GM23338 (cell line): ENCODE results near the gene BACE2. TPM values are rescaled to one million over a fixed set of nuclear protein-coding genes. Genes with fewer than 3 reads are reported as not detected.

Source experiments
- ATAC-seq: fragments of 200-7000 bp; cut with Tn5 transposase; 3 replicates; pipeline ENCODE4 v1.9.1; 2020
- DNase-seq: peaks from one replicate; pipeline ENCODE4 v3.0.0-alpha.2; 2015; ENCODE audit warnings: low spot score
- H2AFZ ChIP-seq: fragments of 200-600 bp; sonication (generic); 2 replicates; pipeline ENCODE4 v1.8.0; 2016; ENCODE audit warnings: antibody characterized with exemption, mild to moderate bottlenecking, moderate library complexity
- H3F3A ChIP-seq: fragments of 200-600 bp; sonication (generic); replicated peaks from 2 replicates; pipeline ENCODE4 v1.8.0; 2017; ENCODE audit warnings: antibody characterized with exemption, mixed run types, low read depth
- H3K27ac ChIP-seq: fragments of 200-600 bp; sonication (generic); 2 replicates; pipeline ENCODE4 v1.6.1; 2016; ENCODE audit warnings: low read depth
- H3K27me3 ChIP-seq: fragments of 200-600 bp; sonication (generic); 2 replicates; pipeline ENCODE4 v1.8.0; 2016; ENCODE audit warnings: mild to moderate bottlenecking, mixed run types, moderate library complexity; ENCODE audit not compliant: insufficient read depth
- H3K36me3 ChIP-seq: fragments of 200-600 bp; sonication (generic); 2 replicates; pipeline ENCODE4 v1.8.0; 2016; ENCODE audit warnings: mild to moderate bottlenecking; ENCODE audit not compliant: insufficient read depth
- H3K4me1 ChIP-seq: fragments of 200-600 bp; sonication (generic); 2 replicates; pipeline ENCODE4 v1.8.0; 2016; ENCODE audit warnings: mild to moderate bottlenecking, moderate library complexity; ENCODE audit not compliant: insufficient read depth
- H3K4me2 ChIP-seq: fragments of 200-600 bp; sonication (generic); 2 replicates; pipeline ENCODE4 v1.7.1; 2017; ENCODE audit warnings: mixed run types
- H3K4me3 ChIP-seq: fragments of 200-600 bp; sonication (generic); 2 replicates; pipeline ENCODE4 v1.6.1; 2016; ENCODE audit warnings: mixed run types
- H3K79me2 ChIP-seq: fragments of 200-600 bp; sonication (generic); replicated peaks from 2 replicates; pipeline ENCODE4 v1.8.0; 2017; ENCODE audit warnings: mild to moderate bottlenecking; ENCODE audit not compliant: insufficient read depth
- H3K9me2 ChIP-seq: fragments of 200-600 bp; sonication (generic); 2 replicates; pipeline ENCODE4 v1.8.0; 2017; ENCODE audit not compliant: insufficient read depth
- H4K20me1 ChIP-seq: fragments of 200-600 bp; sonication (generic); replicated peaks from 2 replicates; pipeline ENCODE4 v1.8.0; 2017; ENCODE audit warnings: mild to moderate bottlenecking; ENCODE audit not compliant: insufficient read depth
- H3K27ac Mint-ChIP-seq: 2 replicates; pipeline ENCODE4 v1.8.0; 2020; ENCODE audit warnings: inconsistent platforms, mild to moderate bottlenecking, moderate library complexity, mixed read lengths
- H3K27me3 Mint-ChIP-seq: 3 replicates; pipeline ENCODE4 v1.8.0; 2022; ENCODE audit warnings: low read depth, mild to moderate bottlenecking, moderate library complexity, mixed read lengths, inconsistent platforms; ENCODE audit not compliant: insufficient read depth, poor library complexity
- H3K36me3 Mint-ChIP-seq: 3 replicates; pipeline ENCODE4 v1.8.0; 2021; ENCODE audit warnings: low read depth, mild to moderate bottlenecking, inconsistent platforms, moderate library complexity, mixed read lengths
- H3K4me1 Mint-ChIP-seq: 3 replicates; pipeline ENCODE4 v1.8.0; 2020; ENCODE audit warnings: mild to moderate bottlenecking, inconsistent platforms, mixed read lengths
- H3K4me3 Mint-ChIP-seq: 3 replicates; pipeline ENCODE4 v1.8.0; 2021; ENCODE audit warnings: moderate library complexity, mild to moderate bottlenecking, inconsistent platforms, mixed read lengths
- H3K9me3 Mint-ChIP-seq: 3 replicates; pipeline ENCODE4 v1.8.0; 2020; ENCODE audit warnings: moderate library complexity, mild to moderate bottlenecking, inconsistent platforms, mixed read lengths
- CREB1 ChIP-seq: fragments of 250-450 bp; sonication (Bioruptor Pico); IDR thresholded peaks from 2 replicates; pipeline ENCODE4 v1.5.0; 2020; ENCODE audit warnings: low read depth, mild to moderate bottlenecking, moderate library complexity
- CTCF ChIP-seq, 2 experiments: fragments of 200-600 bp in 1 of 2; sonication (generic) in 1 of 2; conservative IDR thresholded peaks; 2 replicates each; pipeline versions ENCODE4 v1.5.1 to v1.6.1; 2016 to 2017; ENCODE audit warnings: antibody characterized with exemption in 2 of 2, low read depth in 2 of 2, mild to moderate bottlenecking in 2 of 2, moderate library complexity in 1 of 2
- ETS1 ChIP-seq: IDR thresholded peaks from 2 replicates; pipeline ENCODE4 v1.6.1; 2016; ENCODE audit warnings: antibody characterized with exemption
- EZH2 ChIP-seq: fragments of 200-600 bp; sonication (generic); IDR thresholded peaks from one replicate; pipeline ENCODE4 v1.8.0; 2017; ENCODE audit warnings: antibody characterized with exemption, mild to moderate bottlenecking, low read depth; ENCODE audit not compliant: unreplicated experiment
- EZH2phosphoT487 ChIP-seq: fragments of 200-600 bp; sonication (generic); IDR thresholded peaks from one replicate; pipeline ENCODE4 v1.8.1; 2018; ENCODE audit warnings: antibody characterized with exemption; ENCODE audit not compliant: unreplicated experiment
- JUNB ChIP-seq: IDR thresholded peaks from one replicate; pipeline ENCODE4 v1.6.1; 2016; ENCODE audit warnings: antibody characterized with exemption; ENCODE audit not compliant: unreplicated experiment
- NANOG ChIP-seq: IDR thresholded peaks from 2 replicates; pipeline ENCODE4 v1.6.1; 2016; ENCODE audit warnings: antibody characterized with exemption, borderline replicate concordance
- POLR2AphosphoS5 ChIP-seq: IDR thresholded peaks from 2 replicates; pipeline ENCODE4 v1.6.1; 2016; ENCODE audit warnings: antibody characterized with exemption, low read depth
- REST ChIP-seq: IDR thresholded peaks from one replicate; pipeline ENCODE4 v1.6.1; 2018; ENCODE audit warnings: antibody characterized with exemption; ENCODE audit not compliant: unreplicated experiment
- STAT1 ChIP-seq: IDR thresholded peaks from one replicate; pipeline ENCODE4 v1.6.1; 2016; ENCODE audit warnings: antibody characterized with exemption; ENCODE audit not compliant: unreplicated experiment
- ZNF114 ChIP-seq: fragments of 250-450 bp; sonication (Bioruptor Pico); IDR thresholded peaks from 2 replicates; pipeline ENCODE4 v1.5.0; 2020; ENCODE audit warnings: mild to moderate bottlenecking, moderate library complexity
- ZNF331 ChIP-seq: fragments of 250-450 bp; sonication (Bioruptor Pico); IDR thresholded peaks from 2 replicates; pipeline ENCODE4 v1.5.0; 2020; ENCODE audit warnings: low read depth, mild to moderate bottlenecking, moderate library complexity
- ZNF462 ChIP-seq: fragments of 250-450 bp; sonication (Bioruptor Pico); IDR thresholded peaks from 2 replicates; pipeline ENCODE4 v1.5.0; 2020; ENCODE audit warnings: mild to moderate bottlenecking, moderate library complexity
- polyA plus RNA-seq: library from polyadenylated mRNA; unstranded; fragments of >200 nt; fragmentation: Nextera tagmentation; extraction: Ambion mirVana; gene quantifications from 2 replicates; pipeline ENCODE4 v1.2.1, GENCODE V29; 2016
- total RNA-seq: library from RNA; depleted of rRNA; stranded (reverse); fragments of >200 nt; shearing (Covaris generic); gene quantifications from 2 replicates; pipeline ENCODE4 v1.2.3, GENCODE V29; 2014

BACE2 gene
- total and polyA plus RNA-seq, 2 experiments from 2014 or later: 3.5 to 6.8 TPM

GRCh38 chr21:41304068-41304720, 136.2 kb downstream of the BACE2 start:
- ATAC-seq: no peak
- Histone ChIP-seq H3K4me2 (no peak overlapping the region), H3K4me1 (no peaks in the 10 kb centered on the region)

More at GRCh38 chr21:41304068-41304720, 136.2 kb downstream of the BACE2 start:
- Histone ChIP-seq H4K20me1 (no peaks in the 10 kb centered on the region), H2AFZ (no peak overlapping the region), H3K36me3 (no peaks in the 10 kb centered on the region), H3K27ac (no peak overlapping the region), H3K9me2 (peaks cover 9% of the 10 kb centered on the region; the same call in 1 of the 2 replicates), H3K79me2 (no peaks in the 10 kb centered on the region), H3K4me3 (no peak overlapping the region), H3F3A (no peaks in the 10 kb centered on the region), H3K27me3 (no peaks in the 10 kb centered on the region)
- no peak for TF ChIP-seq STAT1
- TF ChIP-seq REST: no peak
- TF ChIP-seq ZNF331 (CRISPR knock-in tag): no peak
- no peak for TF ChIP-seq CREB1 (CRISPR knock-in tag)
- TF ChIP-seq EZH2phosphoT487: no peak
- TF ChIP-seq CTCF (conservative IDR thresholded peaks at IDR 0.05; ENCODE audit: low read depth in 2 of 2): no peak
- no peak for TF ChIP-seq EZH2
- no peak for TF ChIP-seq ETS1
- no peak for TF ChIP-seq ZNF462 (CRISPR knock-in tag)
- TF ChIP-seq NANOG: no peak
- no peak for TF ChIP-seq JUNB
- TF ChIP-seq POLR2AphosphoS5: no peak
- TF ChIP-seq ZNF114: no peak
- H3K9me3 Mint-ChIP-seq: peaks cover 18% of the 10 kb centered on the region
- H3K36me3 Mint-ChIP-seq: peaks cover 6% of the 10 kb centered on the region; the same call in 2 of the 3 replicates
- no peak overlapping the region for H3K27ac Mint-ChIP-seq
- no peak overlapping the region for H3K4me3 Mint-ChIP-seq
- H3K4me1 Mint-ChIP-seq: peaks cover 4% of the 10 kb centered on the region
- DNase-seq: no peak
- H3K27me3 Mint-ChIP-seq: peaks cover 5% of the 10 kb centered on the region
